GM18505 (cell line): Measurements from ENCODE around the gene TMEM183A.

Experiments
- ATAC-seq: cut with Tn5 transposase; IDR thresholded peaks from one replicate; pipeline ENCODE4 v1.9.1; 2021; ENCODE audit not compliant: unreplicated experiment
- POLR2A ChIP-seq: IDR thresholded peaks from 4 replicates; pipeline ENCODE4 v1.6.1; 2011; ENCODE audit warnings: borderline replicate concordance; ENCODE audit not compliant: insufficient read depth, insufficient read length; ENCODE audit errors: extremely low read depth

TMEM183A gene

GRCh38 chr1:203028067-203028783 lies 21.1 kb downstream of the TMEM183A start:
- ATAC-seq = no peak
- TF ChIP-seq POLR2A = no peak

- no peak for ATAC-seq
- no peak for TF ChIP-seq POLR2A
These were observed 21.8 kb downstream of the TMEM183A start for GRCh38 chr1:203028784-203029553.

- no peak for TF ChIP-seq POLR2A
- no peak for ATAC-seq
These were observed 24.3 kb downstream of the TMEM183A start for GRCh38 chr1:203031467-203031866.

GRCh38 chr1:203033287-203033686 lies 26.1 kb downstream of the TMEM183A start:
- no peak for TF ChIP-seq POLR2A
- no peak for ATAC-seq

GRCh38 chr1:203033917-203034316 lies 26.7 kb downstream of the TMEM183A start:
- no peak for TF ChIP-seq POLR2A
- ATAC-seq = no peak

- TF ChIP-seq POLR2A = no peak
- ATAC-seq = no peak
These were observed 27.4 kb downstream of the TMEM183A start for GRCh38 chr1:203034422-203035110.

GRCh38 chr1:203035111-203036000 lies 28.2 kb downstream of the TMEM183A start:
- no peak for ATAC-seq
- TF ChIP-seq POLR2A = no peak

- no peak for ATAC-seq
- TF ChIP-seq POLR2A = no peak
These were observed 29.0 kb downstream of the TMEM183A start for GRCh38 chr1:203036135-203036534.

- TF ChIP-seq POLR2A = no peak
- no peak for ATAC-seq
These were observed 29.4 kb downstream of the TMEM183A start for GRCh38 chr1:203036537-203036936.

GRCh38 chr1:203037509-203038190 lies 30.5 kb downstream of the TMEM183A start:
- TF ChIP-seq POLR2A = no peak
- no peak for ATAC-seq

GRCh38 chr1:203038217-203038741 lies 31.1 kb downstream of the TMEM183A start:
- ATAC-seq = peak; percentile 52
- TF ChIP-seq POLR2A = no peak
